HepG2 (cell line): ENCODE results near the gene TJAP1. TPM values are rescaled to one million over a fixed set of nuclear protein-coding genes. Genes with fewer than 3 reads are reported as not detected.

Experiments used
- ELF1 ChIP-seq: sonication (generic); formaldehyde crosslinking; IDR thresholded peaks from 2 replicates; pipeline ENCODE4 v1.4.0; 2020; ENCODE audit warnings: missing genetic modification reagents
- FOXO1 ChIP-seq: sonication (generic); formaldehyde crosslinking; IDR thresholded peaks from 2 replicates; pipeline ENCODE4 v1.4.0; 2020; ENCODE audit warnings: missing genetic modification reagents
- MAFF ChIP-seq: IDR thresholded peaks from 2 replicates; pipeline ENCODE4 v1.6.1; 2011; ENCODE audit warnings: low read depth, low read length, improper control_type of control experiment
- MED1 ChIP-seq: sonication (generic); formaldehyde crosslinking; IDR thresholded peaks from 2 replicates; pipeline ENCODE4 v1.4.0; 2020; ENCODE audit warnings: missing genetic modification reagents
- MIER3 ChIP-seq: IDR thresholded peaks from 2 replicates; pipeline ENCODE4 v1.6.1; 2016; ENCODE audit warnings: missing compliant biosample characterization, borderline replicate concordance
- MZF1 ChIP-seq: sonication (generic); formaldehyde crosslinking; IDR thresholded peaks from 2 replicates; pipeline ENCODE4 v1.8.1; 2023; ENCODE audit warnings: mild to moderate bottlenecking, missing genetic modification reagents, borderline replicate concordance
- NFATC3 ChIP-seq: sonication (generic); formaldehyde crosslinking; IDR thresholded peaks from 2 replicates; pipeline ENCODE4 v1.5.1; 2020; ENCODE audit warnings: mild to moderate bottlenecking, missing genetic modification reagents
- PLRG1 ChIP-seq: fragments of 450-650 bp; conservative IDR thresholded peaks from 2 replicates; pipeline ENCODE4 v1.6.1; 2016
- RXRA ChIP-seq: sonication (generic); formaldehyde crosslinking; IDR thresholded peaks from 2 replicates; pipeline ENCODE4 v1.5.1; 2020; ENCODE audit warnings: missing genetic modification reagents
- SALL1 ChIP-seq: sonication (generic); formaldehyde crosslinking; IDR thresholded peaks from 2 replicates; pipeline ENCODE4 v1.8.0; 2022; ENCODE audit warnings: mild to moderate bottlenecking, missing genetic modification reagents
- SKI ChIP-seq: fragments of 450-650 bp; IDR thresholded peaks from one replicate; pipeline ENCODE4 v1.6.1; 2018; ENCODE audit warnings: mild to moderate bottlenecking; ENCODE audit not compliant: partially characterized antibody
- SOX13 ChIP-seq, 3 experiments: fragments of 450-650 bp in 1 of 3; sonication (generic) in 1 of 3; formaldehyde crosslinking in 1 of 3; IDR thresholded peaks in 2 of 3; conservative IDR thresholded peaks in 1 of 3; 2 replicates each; pipeline versions ENCODE4 v1.5.0 to v1.6.1; 2016 to 2020; ENCODE audit warnings: antibody characterized with exemption in 1 of 3, mild to moderate bottlenecking in 1 of 3, missing compliant biosample characterization in 1 of 3, missing genetic modification reagents in 1 of 3, moderate library complexity in 1 of 3
- TOPORS ChIP-seq: sonication (generic); formaldehyde crosslinking; IDR thresholded peaks from 2 replicates; pipeline ENCODE4 v1.8.0; 2023; ENCODE audit warnings: mild to moderate bottlenecking, missing genetic modification reagents
- ZNF335 ChIP-seq: sonication (generic); formaldehyde crosslinking; IDR thresholded peaks from 2 replicates; pipeline ENCODE4 v1.4.0; 2020; ENCODE audit warnings: missing genetic modification reagents
- ZNF547 ChIP-seq: sonication (generic); formaldehyde crosslinking; IDR thresholded peaks from 2 replicates; pipeline ENCODE4 v1.5.1; 2020; ENCODE audit warnings: mild to moderate bottlenecking, missing genetic modification reagents
- polyA plus RNA-seq, 8 experiments: library from polyadenylated mRNA; depleted of rRNA in 3 of 8; stranded (reverse) in 7 of 8; unstranded in 1 of 8; fragments of >200 nt; fragmentation: Illumina TruSeq in 4 of 8; extraction: Trizol in 4 of 8; gene quantifications; 2 replicates each; pipeline versions ENCODE4 v1.2.1 to v1.2.3, GENCODE V29; 2011 to 2016; ENCODE audit warnings: low read depth in 4 of 8, missing spikeins in 1 of 8, mixed read lengths in 1 of 8; ENCODE audit not compliant: insufficient read depth in 1 of 8
- total RNA-seq, 5 experiments: library from RNA; depleted of rRNA; stranded (reverse); fragments of >200 nt; fragmentation: Illumina TruSeq; extraction: Trizol; gene quantifications; 2 replicates each; pipeline ENCODE4 v1.2.3, GENCODE V29; 2016; ENCODE audit warnings: low read depth in 1 of 5
- TF ChIP-seq, protein P1 (sequence below): sonication (generic); formaldehyde crosslinking; IDR thresholded peaks from 2 replicates; pipeline ENCODE4 v1.4.0; 2020; ENCODE audit warnings: missing genetic modification reagents
- TF ChIP-seq, protein P2 (sequence below): sonication (generic); formaldehyde crosslinking; IDR thresholded peaks from 2 replicates; pipeline ENCODE4 v1.9.0; 2021; ENCODE audit warnings: mild to moderate bottlenecking, missing genetic modification reagents

The TJAP1 gene
- total and polyA plus RNA-seq, 2 of the 13 experiments (the other 11 are each of a cell fraction or from before 2014, with no cell fraction given) = 15.7 to 41.6 TPM

DNA sequence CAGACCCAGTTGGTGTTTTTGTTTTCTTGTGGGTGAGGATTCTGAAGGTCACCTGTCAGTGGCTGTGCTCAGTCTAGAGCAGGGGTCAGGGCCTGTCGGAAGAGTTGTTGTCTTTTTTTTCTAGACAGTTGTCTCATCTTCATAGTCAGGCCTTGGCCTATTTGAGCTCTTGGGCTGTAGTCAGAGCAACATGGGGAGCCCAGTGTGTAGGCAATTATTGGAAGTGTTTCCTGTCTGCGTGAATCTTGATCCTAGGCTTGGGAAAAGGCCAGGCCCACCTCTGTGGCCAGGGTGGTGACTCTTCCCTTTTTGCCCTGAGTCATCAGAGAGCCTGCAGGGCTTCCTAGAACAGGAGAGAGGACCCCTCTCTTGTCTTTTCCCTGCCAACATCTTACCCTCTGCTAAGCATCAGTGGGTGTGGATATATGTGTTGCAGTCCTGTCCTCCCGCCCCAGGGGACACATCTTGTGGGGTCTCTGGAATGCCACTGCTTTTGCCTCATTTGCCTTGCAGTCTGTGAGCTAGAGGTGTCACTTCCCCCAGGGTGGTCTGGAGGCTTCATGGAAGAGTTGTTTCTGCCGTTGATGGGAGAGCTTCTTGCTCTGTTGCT is 11.4 kb downstream of the TJAP1 start (continued):
- TF ChIP-seq, protein P1, sequence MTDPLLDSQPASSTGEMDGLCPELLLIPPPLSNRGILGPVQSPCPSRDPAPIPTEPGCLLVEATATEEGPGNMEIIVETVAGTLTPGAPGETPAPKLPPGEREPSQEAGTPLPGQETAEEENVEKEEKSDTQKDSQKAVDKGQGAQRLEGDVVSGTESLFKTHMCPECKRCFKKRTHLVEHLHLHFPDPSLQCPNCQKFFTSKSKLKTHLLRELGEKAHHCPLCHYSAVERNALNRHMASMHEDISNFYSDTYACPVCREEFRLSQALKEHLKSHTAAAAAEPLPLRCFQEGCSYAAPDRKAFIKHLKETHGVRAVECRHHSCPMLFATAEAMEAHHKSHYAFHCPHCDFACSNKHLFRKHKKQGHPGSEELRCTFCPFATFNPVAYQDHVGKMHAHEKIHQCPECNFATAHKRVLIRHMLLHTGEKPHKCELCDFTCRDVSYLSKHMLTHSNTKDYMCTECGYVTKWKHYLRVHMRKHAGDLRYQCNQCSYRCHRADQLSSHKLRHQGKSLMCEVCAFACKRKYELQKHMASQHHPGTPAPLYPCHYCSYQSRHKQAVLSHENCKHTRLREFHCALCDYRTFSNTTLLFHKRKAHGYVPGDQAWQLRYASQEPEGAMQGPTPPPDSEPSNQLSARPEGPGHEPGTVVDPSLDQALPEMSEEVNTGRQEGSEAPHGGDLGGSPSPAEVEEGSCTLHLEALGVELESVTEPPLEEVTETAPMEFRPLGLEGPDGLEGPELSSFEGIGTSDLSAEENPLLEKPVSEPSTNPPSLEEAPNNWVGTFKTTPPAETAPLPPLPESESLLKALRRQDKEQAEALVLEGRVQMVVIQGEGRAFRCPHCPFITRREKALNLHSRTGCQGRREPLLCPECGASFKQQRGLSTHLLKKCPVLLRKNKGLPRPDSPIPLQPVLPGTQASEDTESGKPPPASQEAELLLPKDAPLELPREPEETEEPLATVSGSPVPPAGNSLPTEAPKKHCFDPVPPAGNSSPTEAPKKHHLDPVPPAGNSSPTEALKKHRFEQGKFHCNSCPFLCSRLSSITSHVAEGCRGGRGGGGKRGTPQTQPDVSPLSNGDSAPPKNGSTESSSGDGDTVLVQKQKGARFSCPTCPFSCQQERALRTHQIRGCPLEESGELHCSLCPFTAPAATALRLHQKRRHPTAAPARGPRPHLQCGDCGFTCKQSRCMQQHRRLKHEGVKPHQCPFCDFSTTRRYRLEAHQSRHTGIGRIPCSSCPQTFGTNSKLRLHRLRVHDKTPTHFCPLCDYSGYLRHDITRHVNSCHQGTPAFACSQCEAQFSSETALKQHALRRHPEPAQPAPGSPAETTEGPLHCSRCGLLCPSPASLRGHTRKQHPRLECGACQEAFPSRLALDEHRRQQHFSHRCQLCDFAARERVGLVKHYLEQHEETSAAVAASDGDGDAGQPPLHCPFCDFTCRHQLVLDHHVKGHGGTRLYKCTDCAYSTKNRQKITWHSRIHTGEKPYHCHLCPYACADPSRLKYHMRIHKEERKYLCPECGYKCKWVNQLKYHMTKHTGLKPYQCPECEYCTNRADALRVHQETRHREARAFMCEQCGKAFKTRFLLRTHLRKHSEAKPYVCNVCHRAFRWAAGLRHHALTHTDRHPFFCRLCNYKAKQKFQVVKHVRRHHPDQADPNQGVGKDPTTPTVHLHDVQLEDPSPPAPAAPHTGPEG (CRISPR knock-in tag) = 0 out of 2 replicates have a peak, but pooled peaks have one; percentile 58
- TF ChIP-seq, protein P2, sequence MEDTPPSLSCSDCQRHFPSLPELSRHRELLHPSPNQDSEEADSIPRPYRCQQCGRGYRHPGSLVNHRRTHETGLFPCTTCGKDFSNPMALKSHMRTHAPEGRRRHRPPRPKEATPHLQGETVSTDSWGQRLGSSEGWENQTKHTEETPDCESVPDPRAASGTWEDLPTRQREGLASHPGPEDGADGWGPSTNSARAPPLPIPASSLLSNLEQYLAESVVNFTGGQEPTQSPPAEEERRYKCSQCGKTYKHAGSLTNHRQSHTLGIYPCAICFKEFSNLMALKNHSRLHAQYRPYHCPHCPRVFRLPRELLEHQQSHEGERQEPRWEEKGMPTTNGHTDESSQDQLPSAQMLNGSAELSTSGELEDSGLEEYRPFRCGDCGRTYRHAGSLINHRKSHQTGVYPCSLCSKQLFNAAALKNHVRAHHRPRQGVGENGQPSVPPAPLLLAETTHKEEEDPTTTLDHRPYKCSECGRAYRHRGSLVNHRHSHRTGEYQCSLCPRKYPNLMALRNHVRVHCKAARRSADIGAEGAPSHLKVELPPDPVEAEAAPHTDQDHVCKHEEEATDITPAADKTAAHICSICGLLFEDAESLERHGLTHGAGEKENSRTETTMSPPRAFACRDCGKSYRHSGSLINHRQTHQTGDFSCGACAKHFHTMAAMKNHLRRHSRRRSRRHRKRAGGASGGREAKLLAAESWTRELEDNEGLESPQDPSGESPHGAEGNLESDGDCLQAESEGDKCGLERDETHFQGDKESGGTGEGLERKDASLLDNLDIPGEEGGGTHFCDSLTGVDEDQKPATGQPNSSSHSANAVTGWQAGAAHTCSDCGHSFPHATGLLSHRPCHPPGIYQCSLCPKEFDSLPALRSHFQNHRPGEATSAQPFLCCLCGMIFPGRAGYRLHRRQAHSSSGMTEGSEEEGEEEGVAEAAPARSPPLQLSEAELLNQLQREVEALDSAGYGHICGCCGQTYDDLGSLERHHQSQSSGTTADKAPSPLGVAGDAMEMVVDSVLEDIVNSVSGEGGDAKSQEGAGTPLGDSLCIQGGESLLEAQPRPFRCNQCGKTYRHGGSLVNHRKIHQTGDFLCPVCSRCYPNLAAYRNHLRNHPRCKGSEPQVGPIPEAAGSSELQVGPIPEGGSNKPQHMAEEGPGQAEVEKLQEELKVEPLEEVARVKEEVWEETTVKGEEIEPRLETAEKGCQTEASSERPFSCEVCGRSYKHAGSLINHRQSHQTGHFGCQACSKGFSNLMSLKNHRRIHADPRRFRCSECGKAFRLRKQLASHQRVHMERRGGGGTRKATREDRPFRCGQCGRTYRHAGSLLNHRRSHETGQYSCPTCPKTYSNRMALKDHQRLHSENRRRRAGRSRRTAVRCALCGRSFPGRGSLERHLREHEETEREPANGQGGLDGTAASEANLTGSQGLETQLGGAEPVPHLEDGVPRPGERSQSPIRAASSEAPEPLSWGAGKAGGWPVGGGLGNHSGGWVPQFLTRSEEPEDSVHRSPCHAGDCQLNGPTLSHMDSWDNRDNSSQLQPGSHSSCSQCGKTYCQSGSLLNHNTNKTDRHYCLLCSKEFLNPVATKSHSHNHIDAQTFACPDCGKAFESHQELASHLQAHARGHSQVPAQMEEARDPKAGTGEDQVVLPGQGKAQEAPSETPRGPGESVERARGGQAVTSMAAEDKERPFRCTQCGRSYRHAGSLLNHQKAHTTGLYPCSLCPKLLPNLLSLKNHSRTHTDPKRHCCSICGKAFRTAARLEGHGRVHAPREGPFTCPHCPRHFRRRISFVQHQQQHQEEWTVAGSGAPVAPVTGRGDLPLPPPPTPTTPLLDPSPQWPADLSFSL (CRISPR knock-in tag) = peak; percentile 76
- TF ChIP-seq MIER3 (peak; percentile 65; the same call in 1 of the 2 replicates), SALL1 (peak; percentile 78), MED1 (CRISPR knock-in tag) (peak; percentile 91), MZF1 (CRISPR knock-in tag) (peak; percentile 80; the same call in 1 of the 2 replicates), ZNF335 (0 out of 2 replicates have a peak, but pooled peaks have one; percentile 31), SKI (peak; percentile 67), MAFF (peak; percentile 48), SOX13 (IDR thresholded peaks at IDR 0.05) (no peak), SOX13 (CRISPR knock-in tag; conservative IDR thresholded peaks at IDR 0.05 in 1 of 2, IDR thresholded peaks at IDR 0.05 in 1 of 2) (peak in 1 of 2 experiments; percentile 69; a peak in 2 of 4 replicates), RXRA (CRISPR knock-in tag) (peak; percentile 27; the same call in 1 of the 2 replicates), ELF1 (CRISPR knock-in tag) (0 out of 2 replicates have a peak, but pooled peaks have one; percentile 39), NFATC3 (CRISPR knock-in tag) (0 out of 2 replicates have a peak, but pooled peaks have one; percentile 60), PLRG1 (no peak), FOXO1 (CRISPR knock-in tag) (peak; percentile 81; the same call in 1 of the 2 replicates), TOPORS (CRISPR knock-in tag) (no peak), ZNF547 (CRISPR knock-in tag) (0 out of 2 replicates have a peak, but pooled peaks have one; percentile 31)
